Neural progenitor cell (in vitro differentiated cells): Measurements from ENCODE around the gene BICD1. TPM values are rescaled to one million over a fixed set of nuclear protein-coding genes. Genes with fewer than 3 reads are reported as not detected.

ENCODE experiments used
- DNase-seq: peaks from one replicate; pipeline ENCODE4 v3.0.0-alpha.2; 2016; ENCODE audit warnings: low spot score
- H2AFZ ChIP-seq: fragments of 200-600 bp; sonication (generic); replicated peaks from 2 replicates; pipeline ENCODE4 v1.6.1; 2016; ENCODE audit warnings: antibody characterized with exemption
- H3F3A ChIP-seq: fragments of 200-600 bp; sonication (generic); 2 replicates; pipeline ENCODE4 v1.6.1; 2016; ENCODE audit warnings: antibody characterized with exemption, low read depth
- H3K27ac ChIP-seq: fragments of 200-600 bp; sonication (generic); 2 replicates; pipeline ENCODE4 v1.5.1; 2016; ENCODE audit warnings: mild to moderate bottlenecking
- H3K27me3 ChIP-seq: fragments of 200-600 bp; sonication (generic); 2 replicates; pipeline ENCODE4 v1.6.1; 2016; ENCODE audit warnings: mild to moderate bottlenecking, moderate library complexity
- H3K36me3 ChIP-seq: fragments of 200-600 bp; sonication (generic); 2 replicates; pipeline ENCODE4 v1.5.1; 2016
- H3K4me1 ChIP-seq: fragments of 200-600 bp; sonication (generic); 2 replicates; pipeline ENCODE4 v1.6.1; 2016; ENCODE audit warnings: mixed run types
- H3K4me2 ChIP-seq: fragments of 200-600 bp; sonication (generic); 2 replicates; pipeline ENCODE4 v1.6.1; 2016
- H3K4me3 ChIP-seq: fragments of 200-600 bp; sonication (generic); 2 replicates; pipeline ENCODE4 v1.5.1; 2016
- H3K79me2 ChIP-seq: fragments of 200-600 bp; sonication (generic); 2 replicates; pipeline ENCODE4 v1.6.1; 2016; ENCODE audit warnings: low read depth
- H3K9ac ChIP-seq: fragments of 200-600 bp; sonication (generic); 2 replicates; pipeline ENCODE4 v1.6.1; 2016
- H3K9me3 ChIP-seq: fragments of 200-600 bp; sonication (generic); 2 replicates; pipeline ENCODE4 v1.5.1; 2016; ENCODE audit warnings: low read depth
- H4K20me1 ChIP-seq: fragments of 200-600 bp; sonication (generic); 2 replicates; pipeline ENCODE4 v1.6.1; 2016; ENCODE audit warnings: low read depth
- H3K27ac Mint-ChIP-seq: 3 replicates; pipeline ENCODE4 v1.8.0; 2021; ENCODE audit warnings: mixed read lengths
- H3K27me3 Mint-ChIP-seq: 2 replicates; pipeline ENCODE4 v1.8.0; 2022; ENCODE audit warnings: low read depth, mild to moderate bottlenecking, inconsistent platforms, moderate library complexity, mixed read lengths; ENCODE audit not compliant: insufficient read depth
- H3K36me3 Mint-ChIP-seq: 3 replicates; pipeline ENCODE4 v1.8.0; 2021; ENCODE audit warnings: mixed read lengths
- H3K4me1 Mint-ChIP-seq: 3 replicates; pipeline ENCODE4 v1.8.0; 2021; ENCODE audit warnings: mixed read lengths
- H3K4me3 Mint-ChIP-seq: 3 replicates; pipeline ENCODE4 v1.8.0; 2021; ENCODE audit warnings: mild to moderate bottlenecking, moderate library complexity, mixed read lengths
- H3K9me3 Mint-ChIP-seq: 3 replicates; pipeline ENCODE4 v1.8.0; 2020; ENCODE audit warnings: mixed read lengths
- CTCF ChIP-seq: fragments of 200-600 bp; sonication (generic); IDR thresholded peaks from 2 replicates; pipeline ENCODE4 v1.5.1; 2017; ENCODE audit warnings: antibody characterized with exemption, mild to moderate bottlenecking
- EZH2 ChIP-seq: fragments of 200-600 bp; sonication (generic); IDR thresholded peaks from 2 replicates; pipeline ENCODE4 v1.6.1; 2017; ENCODE audit warnings: antibody characterized with exemption, mild to moderate bottlenecking, moderate library complexity
- EZH2phosphoT487 ChIP-seq: fragments of 200-600 bp; sonication (generic); IDR thresholded peaks from 2 replicates; pipeline ENCODE4 v1.6.1; 2017; ENCODE audit warnings: antibody characterized with exemption
- total RNA-seq: library from RNA; depleted of rRNA; stranded (reverse); fragments of >200 nt; gene quantifications from 2 replicates; pipeline ENCODE4 v1.2.3, GENCODE V29; 2015; ENCODE audit warnings: low replicate concordance

BICD1 gene
- total RNA-seq, 1 donor from 2014 or later = 23.6 TPM

GRCh38 chr12:32343496-32343895 lies 236.8 kb downstream of the BICD1 start:
- H3K9ac ChIP-seq = peak overlapping the region; percentile 14
- no peaks in the 10 kb centered on the region for H3K4me1 ChIP-seq
- Mint-ChIP-seq H3K4me3 (no peak overlapping the region), H3K27ac (no peak overlapping the region), H3K36me3 (peaks cover 2% of the 10 kb centered on the region), H3K9me3 (no peaks in the 10 kb centered on the region), H3K27me3 (no peaks in the 10 kb centered on the region), H3K4me1 (no peaks in the 10 kb centered on the region)
- no peaks in the 10 kb centered on the region for H3K79me2 ChIP-seq
- H3K36me3 ChIP-seq = peaks cover 5% of the 10 kb centered on the region
- H3K27ac ChIP-seq = no peak overlapping the region
- no peak overlapping the region for H2AFZ ChIP-seq
- DNase-seq = no peak
- H4K20me1 ChIP-seq = no peaks in the 10 kb centered on the region
- no peak overlapping the region for H3K4me2 ChIP-seq
- H3K4me3 ChIP-seq = no peak overlapping the region
- TF ChIP-seq EZH2phosphoT487 (no peak), EZH2 (no peak), CTCF (no peak)
- no peaks in the 10 kb centered on the region for H3K27me3 ChIP-seq
- no peaks in the 10 kb centered on the region for H3K9me3 ChIP-seq
- no peaks in the 10 kb centered on the region for H3F3A ChIP-seq

GRCh38 chr12:32344047-32344446 lies 237.4 kb downstream of the BICD1 start:
- H3K9me3 ChIP-seq = no peaks in the 10 kb centered on the region
- H3K9me3 Mint-ChIP-seq = no peaks in the 10 kb centered on the region
- no peak overlapping the region for H3K27ac ChIP-seq
- H3K4me1 Mint-ChIP-seq = no peaks in the 10 kb centered on the region
- H3K36me3 Mint-ChIP-seq = peaks cover 3% of the 10 kb centered on the region
- H3K4me1 ChIP-seq = no peaks in the 10 kb centered on the region
- no peak overlapping the region for H3K9ac ChIP-seq
- H3K4me3 Mint-ChIP-seq = no peak overlapping the region
- H3K79me2 ChIP-seq = no peaks in the 10 kb centered on the region
- peaks cover 5% of the 10 kb centered on the region for H3K36me3 ChIP-seq
- no peaks in the 10 kb centered on the region for H3K27me3 Mint-ChIP-seq
- DNase-seq = no peak
- H4K20me1 ChIP-seq = no peaks in the 10 kb centered on the region
- H2AFZ ChIP-seq = no peak overlapping the region
- H3K4me2 ChIP-seq = no peak overlapping the region
- no peak overlapping the region for H3K4me3 ChIP-seq
- no peak overlapping the region for H3K27ac Mint-ChIP-seq
- no peaks in the 10 kb centered on the region for H3K27me3 ChIP-seq
- TF ChIP-seq CTCF (peak; percentile 11), EZH2phosphoT487 (no peak)
- no peaks in the 10 kb centered on the region for H3F3A ChIP-seq

- H3K27me3 ChIP-seq = no peaks in the 10 kb centered on the region
- no peak overlapping the region for H3K4me3 ChIP-seq
- Mint-ChIP-seq H3K36me3 (peaks cover 6% of the 10 kb centered on the region), H3K27ac (no peak overlapping the region), H3K9me3 (no peaks in the 10 kb centered on the region), H3K4me3 (no peak overlapping the region), H3K27me3 (peaks cover 2% of the 10 kb centered on the region), H3K4me1 (no peaks in the 10 kb centered on the region)
- H3K79me2 ChIP-seq = no peaks in the 10 kb centered on the region
- no peak overlapping the region for H3K9ac ChIP-seq
- no peak overlapping the region for H2AFZ ChIP-seq
- no peak for DNase-seq
- no peak overlapping the region for H3K27ac ChIP-seq
- no peak overlapping the region for H3K4me2 ChIP-seq
- no peaks in the 10 kb centered on the region for H3K36me3 ChIP-seq
- H3K9me3 ChIP-seq = no peaks in the 10 kb centered on the region
- no peaks in the 10 kb centered on the region for H3F3A ChIP-seq
- H3K4me1 ChIP-seq = no peaks in the 10 kb centered on the region
- no peaks in the 10 kb centered on the region for H4K20me1 ChIP-seq
- TF ChIP-seq EZH2 (no peak), CTCF (no peak), EZH2phosphoT487 (no peak)
Observed at GRCh38 chr12:32353540-32353939, 246.9 kb downstream of the BICD1 start.
